Measurements from ENCODE around the gene C6orf163.

- TF ChIP-seq, protein P1, sequence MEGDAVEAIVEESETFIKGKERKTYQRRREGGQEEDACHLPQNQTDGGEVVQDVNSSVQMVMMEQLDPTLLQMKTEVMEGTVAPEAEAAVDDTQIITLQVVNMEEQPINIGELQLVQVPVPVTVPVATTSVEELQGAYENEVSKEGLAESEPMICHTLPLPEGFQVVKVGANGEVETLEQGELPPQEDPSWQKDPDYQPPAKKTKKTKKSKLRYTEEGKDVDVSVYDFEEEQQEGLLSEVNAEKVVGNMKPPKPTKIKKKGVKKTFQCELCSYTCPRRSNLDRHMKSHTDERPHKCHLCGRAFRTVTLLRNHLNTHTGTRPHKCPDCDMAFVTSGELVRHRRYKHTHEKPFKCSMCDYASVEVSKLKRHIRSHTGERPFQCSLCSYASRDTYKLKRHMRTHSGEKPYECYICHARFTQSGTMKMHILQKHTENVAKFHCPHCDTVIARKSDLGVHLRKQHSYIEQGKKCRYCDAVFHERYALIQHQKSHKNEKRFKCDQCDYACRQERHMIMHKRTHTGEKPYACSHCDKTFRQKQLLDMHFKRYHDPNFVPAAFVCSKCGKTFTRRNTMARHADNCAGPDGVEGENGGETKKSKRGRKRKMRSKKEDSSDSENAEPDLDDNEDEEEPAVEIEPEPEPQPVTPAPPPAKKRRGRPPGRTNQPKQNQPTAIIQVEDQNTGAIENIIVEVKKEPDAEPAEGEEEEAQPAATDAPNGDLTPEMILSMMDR (IDR thresholded peaks at IDR 0.05), result no peak
- TF ChIP-seq POLR2AphosphoS5 (IDR thresholded peaks at IDR 0.05; ENCODE audit: insufficient read depth in 1 of 2, low read depth in 1 of 2) (no peak), POLR2A (IDR thresholded peaks at IDR 0.05) (no peak)
Observed at GRCh38 chr6:87375315-87375714, 30.7 kb downstream of the C6orf163 start.
